Hepatocyte (in vitro differentiated cells): Measurements from ENCODE around the gene BRIP1.

Experiments
- EZH2 ChIP-seq: fragments of 200-600 bp; sonication (generic); IDR thresholded peaks from 2 replicates; pipeline ENCODE4 v1.6.1; 2016; ENCODE audit warnings: antibody characterized with exemption, mild to moderate bottlenecking, borderline replicate concordance
- TF ChIP-seq, protein P1 (sequence below): fragments of 200-600 bp; sonication (generic); IDR thresholded peaks from 2 replicates; pipeline ENCODE4 v1.5.1; 2016; ENCODE audit warnings: antibody characterized with exemption, mild to moderate bottlenecking; ENCODE audit not compliant: poor library complexity

DNA sequence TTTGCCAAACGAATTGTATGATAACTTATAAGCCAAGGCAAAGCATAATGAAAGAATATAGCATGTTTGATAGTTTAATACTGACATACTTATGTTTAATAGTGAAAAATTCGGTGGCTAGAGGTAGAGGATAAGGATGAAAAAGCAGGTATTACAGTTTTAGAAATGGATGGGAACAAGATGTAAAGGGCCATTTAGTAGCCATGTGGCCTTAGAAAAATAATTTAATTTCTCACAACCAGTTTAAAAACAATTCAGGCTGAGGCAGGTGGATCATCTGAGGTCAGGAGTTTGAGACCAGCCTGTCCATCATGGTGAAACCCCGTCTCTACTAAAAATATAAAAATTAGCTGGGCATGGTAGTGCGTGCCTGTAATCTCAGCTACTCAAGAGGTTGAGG, 152.8 kb downstream of the BRIP1 start:
- no peak for TF ChIP-seq EZH2
- TF ChIP-seq, protein P1, sequence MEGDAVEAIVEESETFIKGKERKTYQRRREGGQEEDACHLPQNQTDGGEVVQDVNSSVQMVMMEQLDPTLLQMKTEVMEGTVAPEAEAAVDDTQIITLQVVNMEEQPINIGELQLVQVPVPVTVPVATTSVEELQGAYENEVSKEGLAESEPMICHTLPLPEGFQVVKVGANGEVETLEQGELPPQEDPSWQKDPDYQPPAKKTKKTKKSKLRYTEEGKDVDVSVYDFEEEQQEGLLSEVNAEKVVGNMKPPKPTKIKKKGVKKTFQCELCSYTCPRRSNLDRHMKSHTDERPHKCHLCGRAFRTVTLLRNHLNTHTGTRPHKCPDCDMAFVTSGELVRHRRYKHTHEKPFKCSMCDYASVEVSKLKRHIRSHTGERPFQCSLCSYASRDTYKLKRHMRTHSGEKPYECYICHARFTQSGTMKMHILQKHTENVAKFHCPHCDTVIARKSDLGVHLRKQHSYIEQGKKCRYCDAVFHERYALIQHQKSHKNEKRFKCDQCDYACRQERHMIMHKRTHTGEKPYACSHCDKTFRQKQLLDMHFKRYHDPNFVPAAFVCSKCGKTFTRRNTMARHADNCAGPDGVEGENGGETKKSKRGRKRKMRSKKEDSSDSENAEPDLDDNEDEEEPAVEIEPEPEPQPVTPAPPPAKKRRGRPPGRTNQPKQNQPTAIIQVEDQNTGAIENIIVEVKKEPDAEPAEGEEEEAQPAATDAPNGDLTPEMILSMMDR: no peak
